ENCODE results near the gene LYPD1.

GRCh38 chr2:132656266-132656975 is 13.6 kb downstream of the LYPD1 start:
- TF ChIP-seq CTCF (conservative IDR thresholded peaks at IDR 0.05) (no peak), ZFX (IDR thresholded peaks at IDR 0.05) (no peak)

Data from C4-2B (cell line).